Body of pancreas (tissue), 4 donors: ENCODE data around the gene URB1. TPM values are rescaled to one million over a fixed set of nuclear protein-coding genes. Genes with fewer than 3 reads are reported as not detected.
A peak's percentile ranks its signal among the peaks of the same experiment; 100 is the strongest.

Experiments used
- ATAC-seq: fragments of 150-250 bp; one replicate; pipeline ENCODE4 v1.9.1; 2016
- DNase-seq, 4 donors: peaks; one replicate each; pipeline ENCODE4 v3.0.0-alpha.2; 2019
- H3K27ac ChIP-seq, 4 donors: fragments of 200-600 bp; sonication (generic); 1 replicate in 3 of 4; 2 replicates in 1 of 4; pipeline versions ENCODE4 v1.5.1 to v1.6.1; 2016 to 2019; ENCODE audit warnings: mild to moderate bottlenecking in 1 of 4, mixed read lengths in 1 of 4, moderate library complexity in 1 of 4
- H3K27me3 ChIP-seq, 2 donors: fragments of 200-600 bp; sonication (generic); one replicate each; pipeline ENCODE4 v1.6.0; 2016; ENCODE audit warnings: mild to moderate bottlenecking in 1 of 2
- H3K36me3 ChIP-seq, 2 donors: fragments of 200-600 bp; sonication (generic); replicated peaks in 1 of 2; 2 replicates each; pipeline ENCODE4 v1.5.1; 2016; ENCODE audit warnings: low read depth in 2 of 2; ENCODE audit not compliant: insufficient read depth in 1 of 2
- H3K4me1 ChIP-seq: fragments of 200-600 bp; sonication (generic); one replicate; pipeline ENCODE4 v1.6.0; 2016
- H3K4me3 ChIP-seq, 2 donors: fragments of 200-600 bp; sonication (generic); 1 replicate in 1 of 2; 2 replicates in 1 of 2; pipeline ENCODE4 v1.5.1; 2016 to 2019
- H3K9me3 ChIP-seq, 3 donors: fragments of 200-600 bp; sonication (generic); 1 replicate in 2 of 3; 2 replicates in 1 of 3; pipeline ENCODE4 v1.5.1; 2016
- POLR2A ChIP-seq, 3 donors: fragments of 450-650 bp; IDR thresholded peaks; one replicate each; pipeline ENCODE4 v1.6.1; 2016; ENCODE audit warnings: antibody characterized with exemption in 3 of 3, mild to moderate bottlenecking in 2 of 3
- WGBS, 2 donors: methylation state at CpG; one replicate each; pipeline ENCODE4 v1.1.5; 2017; 5-methylcytosine and 5-hydroxymethylcytosine counted together
- intact Hi-C: fragments of 100-400 bp; cut with DNase I; formaldehyde crosslinking; loops from one replicate; pipeline ENCODE4 v1.15.1; 2023
- total RNA-seq, 2 donors: library from RNA; depleted of rRNA; stranded (reverse); fragments of >200 nt; gene quantifications; one replicate each; pipeline ENCODE4 v1.1.0, GENCODE V29; 2016
- TF ChIP-seq, protein P1 (sequence below), 7 experiments: fragments of 450-650 bp in 4 of 7; fragments of 200-600 bp in 3 of 7; sonication (generic) in 3 of 7; IDR thresholded peaks; one replicate each; pipeline ENCODE4 v1.5.1; 2016 to 2019; ENCODE audit warnings: antibody characterized with exemption in 7 of 7

Gene URB1
- total RNA-seq, 2 donors from 2014 or later, result 10.1 to 11.2 TPM

DNA sequence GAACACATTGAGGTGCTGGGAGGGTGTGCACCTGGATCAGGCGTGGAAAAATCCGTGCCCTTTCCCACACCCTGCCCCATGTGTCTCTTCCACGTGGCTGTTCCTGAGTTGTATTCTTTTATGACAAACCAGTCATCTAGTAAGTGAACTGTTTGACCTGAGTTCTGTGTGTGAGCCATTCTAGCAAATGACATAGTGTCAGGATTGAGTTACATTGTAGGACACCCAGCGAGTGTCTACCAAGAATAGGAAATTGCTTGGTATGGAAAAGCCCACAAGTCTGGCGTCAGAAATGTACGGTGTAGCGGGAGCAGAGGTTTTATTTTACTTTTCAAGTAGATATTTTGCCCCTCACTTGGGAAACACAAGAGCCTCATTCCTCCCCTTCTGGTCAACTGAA is 95.4 kb downstream of the URB1 start:
- no peak for DNase-seq
- Histone ChIP-seq H3K9me3 (no peaks in the 10 kb centered on the region), H3K4me1 (no peaks in the 10 kb centered on the region), H3K36me3 (no peaks in the 10 kb centered on the region), H3K4me3 (no peak overlapping the region), H3K27me3 (no peaks in the 10 kb centered on the region), H3K27ac (no peak overlapping the region)
- TF ChIP-seq, protein P1, sequence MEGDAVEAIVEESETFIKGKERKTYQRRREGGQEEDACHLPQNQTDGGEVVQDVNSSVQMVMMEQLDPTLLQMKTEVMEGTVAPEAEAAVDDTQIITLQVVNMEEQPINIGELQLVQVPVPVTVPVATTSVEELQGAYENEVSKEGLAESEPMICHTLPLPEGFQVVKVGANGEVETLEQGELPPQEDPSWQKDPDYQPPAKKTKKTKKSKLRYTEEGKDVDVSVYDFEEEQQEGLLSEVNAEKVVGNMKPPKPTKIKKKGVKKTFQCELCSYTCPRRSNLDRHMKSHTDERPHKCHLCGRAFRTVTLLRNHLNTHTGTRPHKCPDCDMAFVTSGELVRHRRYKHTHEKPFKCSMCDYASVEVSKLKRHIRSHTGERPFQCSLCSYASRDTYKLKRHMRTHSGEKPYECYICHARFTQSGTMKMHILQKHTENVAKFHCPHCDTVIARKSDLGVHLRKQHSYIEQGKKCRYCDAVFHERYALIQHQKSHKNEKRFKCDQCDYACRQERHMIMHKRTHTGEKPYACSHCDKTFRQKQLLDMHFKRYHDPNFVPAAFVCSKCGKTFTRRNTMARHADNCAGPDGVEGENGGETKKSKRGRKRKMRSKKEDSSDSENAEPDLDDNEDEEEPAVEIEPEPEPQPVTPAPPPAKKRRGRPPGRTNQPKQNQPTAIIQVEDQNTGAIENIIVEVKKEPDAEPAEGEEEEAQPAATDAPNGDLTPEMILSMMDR (IDR thresholded peaks at IDR 0.05), result no peak
- no peak for TF ChIP-seq POLR2A (IDR thresholded peaks at IDR 0.05)
- no peak for ATAC-seq
- intact Hi-C loops, result no loop called here
- 77 to 81% methylated on average over 7 of the region's 7 CpGs for WGBS, 2 donors

DNA sequence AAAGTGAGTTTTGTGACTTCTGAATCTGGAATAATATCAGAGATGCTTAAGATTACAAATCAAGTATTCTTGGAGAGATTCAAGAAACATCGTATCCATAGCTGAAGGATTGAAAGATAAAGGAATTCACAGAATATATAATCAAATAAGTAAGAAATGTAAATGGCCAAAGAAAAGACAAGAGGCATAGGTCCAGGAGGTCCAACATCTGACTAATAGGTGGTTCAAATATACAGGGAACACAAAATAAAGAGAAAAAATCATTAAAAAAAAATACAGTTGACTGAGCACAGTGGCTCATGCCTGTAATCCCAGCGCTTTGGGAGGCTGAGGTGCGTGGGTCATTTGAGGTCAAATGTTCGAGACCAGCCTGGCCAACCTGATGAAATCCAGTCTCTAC is 107.3 kb downstream of the URB1 start:
- Histone ChIP-seq H3K4me3 (no peak overlapping the region), H3K36me3 (no peaks in the 10 kb centered on the region), H3K27ac (no peak overlapping the region), H3K4me1 (no peaks in the 10 kb centered on the region), H3K9me3 (no peaks in the 10 kb centered on the region), H3K27me3 (no peaks in the 10 kb centered on the region)
- TF ChIP-seq, protein P1 (IDR thresholded peaks at IDR 0.05), result no peak
- no peak for TF ChIP-seq POLR2A (IDR thresholded peaks at IDR 0.05)
- ATAC-seq, result no peak
- no peak for DNase-seq
- 96 to 97% methylated on average over 4 of the region's 4 CpGs for WGBS, 2 donors
- intact Hi-C loops, result no loop called here

DNA sequence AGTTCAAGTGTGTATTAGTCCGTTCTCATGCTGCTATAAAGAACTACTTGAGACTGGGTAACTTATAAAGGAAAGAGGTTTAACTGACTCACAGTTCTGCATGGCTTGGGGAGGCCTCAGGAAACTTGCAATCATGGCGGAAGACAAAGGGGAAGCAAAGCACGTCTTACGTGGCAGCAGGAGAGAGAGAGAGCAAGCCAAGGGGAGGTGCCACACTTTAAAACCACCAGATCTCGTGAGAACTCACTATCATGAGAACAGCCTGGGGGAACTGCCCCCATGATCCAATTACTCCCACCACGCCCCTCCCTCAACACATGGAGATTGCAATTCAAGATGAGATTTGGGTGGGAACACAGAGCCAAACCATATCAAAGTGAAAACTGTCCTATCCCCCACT is 109.8 kb downstream of the URB1 start:
- Histone ChIP-seq H3K27ac (no peak overlapping the region), H3K27me3 (no peaks in the 10 kb centered on the region), H3K4me1 (peaks cover 16% of the 10 kb centered on the region), H3K9me3 (no peaks in the 10 kb centered on the region), H3K36me3 (no peaks in the 10 kb centered on the region), H3K4me3 (no peak overlapping the region)
- DNase-seq (no peak), ATAC-seq (no peak)
- intact Hi-C loops, result no loop called here
- TF ChIP-seq, protein P1 (IDR thresholded peaks at IDR 0.05), result no peak
- TF ChIP-seq POLR2A (IDR thresholded peaks at IDR 0.05), result no peak
- 77 to 83% methylated on average over 6 of the region's 6 CpGs for WGBS, 2 donors

- Histone ChIP-seq H3K4me1 (peaks cover 22% of the 10 kb centered on the region), H3K27ac (no peak overlapping the region), H3K27me3 (no peaks in the 10 kb centered on the region), H3K36me3 (no peaks in the 10 kb centered on the region), H3K4me3 (no peak overlapping the region), H3K9me3 (no peaks in the 10 kb centered on the region)
- intact Hi-C loops, result no loop called here
- DNase-seq, result no peak
- ATAC-seq, result no peak
- 89 to 93% methylated on average over 7 of the region's 7 CpGs for WGBS, 2 donors
- TF ChIP-seq, protein P1 (IDR thresholded peaks at IDR 0.05), result no peak
- no peak for TF ChIP-seq POLR2A (IDR thresholded peaks at IDR 0.05)
Observed at GRCh38 chr21:32281531-32281930, 111.3 kb downstream of the URB1 start.

- WGBS, 2 donors, result 1 to 4% methylated on average over 10 of the region's 10 CpGs
- H3K27ac ChIP-seq, result peak overlapping the region; percentile 28 to 67 (median 48)
- intact Hi-C loops, result no loop called here
Observed at GRCh38 chr21:32279377-32279680, 113.5 kb downstream of the URB1 start.

More at GRCh38 chr21:32279377-32279680, 113.5 kb downstream of the URB1 start:
- H3K4me3 ChIP-seq, result peak overlapping the region; percentile 12 to 76
- no peaks in the 10 kb centered on the region for H3K27me3 ChIP-seq
- no peaks in the 10 kb centered on the region for H3K9me3 ChIP-seq
- no peaks in the 10 kb centered on the region for H3K36me3 ChIP-seq
- TF ChIP-seq, protein P1 (IDR thresholded peaks at IDR 0.05), result no peak
- TF ChIP-seq POLR2A (IDR thresholded peaks at IDR 0.05), result no peak
- ATAC-seq (no peak), DNase-seq (no peak)
- peaks cover 22% of the 10 kb centered on the region for H3K4me1 ChIP-seq
